Measurements from ENCODE around the gene SLC1A2. TPM values are rescaled to one million over a fixed set of nuclear protein-coding genes. Genes with fewer than 3 reads are reported as not detected.

SLC1A2 gene
- total RNA-seq, 3 donors from 2014 or later, result 0.32 to 23.7 (median 10.5) TPM

DNA sequence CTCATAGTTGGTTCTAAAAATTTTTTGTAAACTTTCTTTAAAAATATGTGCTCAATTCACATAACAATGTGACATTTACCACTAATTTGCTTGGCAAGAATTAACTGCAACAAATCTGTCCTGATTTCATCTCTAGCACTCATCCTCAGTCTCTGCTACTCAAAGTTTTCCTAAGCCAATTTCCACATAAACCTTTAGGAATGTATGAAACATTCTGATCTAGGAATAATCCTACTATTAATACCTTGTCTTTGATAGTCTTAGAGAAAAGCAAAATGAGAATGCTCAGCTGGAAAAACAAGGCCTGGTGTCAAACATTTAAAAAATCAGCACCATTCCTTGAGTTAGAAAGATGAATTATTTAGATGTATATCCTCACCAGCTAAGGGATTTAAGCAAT, 166.1 kb downstream of the SLC1A2 start:
- TF ChIP-seq POLR2AphosphoS5 (IDR thresholded peaks at IDR 0.05) (no peak), POLR2A (IDR thresholded peaks at IDR 0.05) (no peak)
- TF ChIP-seq, protein P1, sequence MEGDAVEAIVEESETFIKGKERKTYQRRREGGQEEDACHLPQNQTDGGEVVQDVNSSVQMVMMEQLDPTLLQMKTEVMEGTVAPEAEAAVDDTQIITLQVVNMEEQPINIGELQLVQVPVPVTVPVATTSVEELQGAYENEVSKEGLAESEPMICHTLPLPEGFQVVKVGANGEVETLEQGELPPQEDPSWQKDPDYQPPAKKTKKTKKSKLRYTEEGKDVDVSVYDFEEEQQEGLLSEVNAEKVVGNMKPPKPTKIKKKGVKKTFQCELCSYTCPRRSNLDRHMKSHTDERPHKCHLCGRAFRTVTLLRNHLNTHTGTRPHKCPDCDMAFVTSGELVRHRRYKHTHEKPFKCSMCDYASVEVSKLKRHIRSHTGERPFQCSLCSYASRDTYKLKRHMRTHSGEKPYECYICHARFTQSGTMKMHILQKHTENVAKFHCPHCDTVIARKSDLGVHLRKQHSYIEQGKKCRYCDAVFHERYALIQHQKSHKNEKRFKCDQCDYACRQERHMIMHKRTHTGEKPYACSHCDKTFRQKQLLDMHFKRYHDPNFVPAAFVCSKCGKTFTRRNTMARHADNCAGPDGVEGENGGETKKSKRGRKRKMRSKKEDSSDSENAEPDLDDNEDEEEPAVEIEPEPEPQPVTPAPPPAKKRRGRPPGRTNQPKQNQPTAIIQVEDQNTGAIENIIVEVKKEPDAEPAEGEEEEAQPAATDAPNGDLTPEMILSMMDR (IDR thresholded peaks at IDR 0.05), result no peak
- Histone ChIP-seq H3K4me1 (no peaks in the 10 kb centered on the region), H3K27me3 (no peaks in the 10 kb centered on the region), H3K4me3 (no peak overlapping the region), H3K9me3 (no peaks in the 10 kb centered on the region), H3K36me3 (no peaks in the 10 kb centered on the region), H3K27ac (no peak overlapping the region)
- DNase-seq (ENCODE audit: low spot score in 2 of 2), result no peak
- intact Hi-C loops (cut with DNase I; ENCODE audit: low total_unique reads), result no loop called here

DNA sequence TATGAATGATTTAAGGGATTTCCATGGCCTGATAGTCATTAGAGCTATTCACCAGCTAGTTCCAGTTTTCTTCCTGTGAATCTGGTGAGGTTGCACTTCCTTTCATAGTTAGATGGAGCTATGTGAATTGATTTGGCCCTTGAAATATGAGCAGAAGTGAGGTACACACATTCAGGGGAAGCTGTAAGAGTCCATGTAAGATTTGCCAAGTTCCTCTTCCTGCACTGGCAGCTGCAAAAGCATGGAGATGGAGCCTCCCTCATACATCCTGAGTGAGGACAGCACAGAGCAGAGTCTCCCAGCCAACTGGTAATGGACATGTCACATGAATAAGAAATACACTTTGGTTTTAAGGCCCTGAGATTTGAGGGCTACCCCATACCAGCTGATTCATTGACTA, 168.7 kb downstream of the SLC1A2 start:
- Histone ChIP-seq H3K27me3 (no peaks in the 10 kb centered on the region), H3K4me3 (no peak overlapping the region), H3K27ac (no peak overlapping the region), H3K36me3 (no peaks in the 10 kb centered on the region), H3K4me1 (no peaks in the 10 kb centered on the region), H3K9me3 (no peaks in the 10 kb centered on the region)
- intact Hi-C loops (cut with DNase I; ENCODE audit: low total_unique reads), result no loop called here
- no peak for TF ChIP-seq POLR2A (IDR thresholded peaks at IDR 0.05)
- TF ChIP-seq POLR2AphosphoS5 (IDR thresholded peaks at IDR 0.05), result no peak
- TF ChIP-seq, protein P1 (IDR thresholded peaks at IDR 0.05), result no peak
- DNase-seq (ENCODE audit: low spot score in 2 of 2), result no peak

DNA sequence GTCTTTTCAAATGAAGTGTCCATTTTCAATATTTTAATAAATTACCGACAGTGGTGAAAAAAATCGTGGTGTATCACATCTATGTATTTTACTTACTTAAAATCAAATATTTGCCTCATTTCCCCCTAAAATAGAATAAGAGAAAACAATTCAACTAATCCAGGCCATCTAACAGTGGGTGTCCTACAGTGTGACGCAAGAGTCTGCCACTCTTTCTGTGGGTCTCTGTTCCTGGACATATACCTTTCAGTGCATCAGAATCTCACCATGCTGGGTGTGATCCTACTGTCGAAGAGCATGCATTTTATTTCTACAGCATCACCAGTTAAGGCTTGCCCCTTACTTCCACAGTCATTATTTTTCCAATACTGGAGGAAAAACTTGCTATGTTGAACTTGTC, 169.2 kb downstream of the SLC1A2 start:
- Histone ChIP-seq H3K27me3 (no peaks in the 10 kb centered on the region), H3K9me3 (no peaks in the 10 kb centered on the region), H3K36me3 (no peaks in the 10 kb centered on the region), H3K4me3 (no peak overlapping the region), H3K4me1 (no peaks in the 10 kb centered on the region), H3K27ac (no peak overlapping the region)
- intact Hi-C loops (cut with DNase I; ENCODE audit: low total_unique reads), result no loop called here
- no peak for DNase-seq (ENCODE audit: low spot score in 2 of 2)
- TF ChIP-seq POLR2A (IDR thresholded peaks at IDR 0.05), result no peak
- no peak for TF ChIP-seq POLR2AphosphoS5 (IDR thresholded peaks at IDR 0.05)

DNA sequence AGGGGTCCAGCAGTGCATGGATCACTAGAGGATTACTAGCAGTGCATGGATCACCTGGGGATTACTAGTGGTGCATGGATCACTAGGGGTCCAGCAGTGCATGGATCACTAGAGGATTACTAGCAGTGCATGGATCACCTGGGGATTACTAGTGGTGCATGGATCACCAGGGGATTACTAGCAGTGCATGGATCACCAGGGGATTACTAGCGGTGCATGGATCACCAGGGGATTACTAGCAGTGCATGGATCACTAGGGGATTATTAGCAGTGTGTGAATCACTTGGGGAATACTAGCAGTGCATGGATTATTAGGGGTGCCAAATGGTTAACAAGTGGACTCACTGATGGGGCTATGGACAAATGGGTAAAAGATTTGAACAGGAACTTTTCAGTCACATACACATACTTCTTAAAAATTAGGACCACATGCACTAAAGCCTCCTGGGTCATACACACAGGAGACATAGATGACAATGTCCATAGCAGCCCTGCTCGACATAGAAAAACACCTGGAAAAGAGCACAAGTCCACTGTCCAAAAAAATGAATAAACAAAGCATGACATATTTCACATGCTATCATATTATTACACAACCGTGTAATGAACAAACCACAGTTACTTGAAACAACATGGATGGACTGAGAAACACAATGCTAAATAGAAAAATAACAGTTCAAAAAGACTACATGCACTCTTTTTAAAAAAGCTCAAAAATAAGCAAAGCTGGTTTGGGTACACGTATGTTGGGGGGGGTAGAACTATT, 170.6 kb downstream of the SLC1A2 start:
- Histone ChIP-seq H3K9me3 (no peaks in the 10 kb centered on the region), H3K4me3 (no peak overlapping the region), H3K27me3 (no peaks in the 10 kb centered on the region), H3K36me3 (no peaks in the 10 kb centered on the region), H3K4me1 (no peaks in the 10 kb centered on the region), H3K27ac (no peak overlapping the region)
- DNase-seq (ENCODE audit: low spot score in 2 of 2), result no peak
- intact Hi-C loops (cut with DNase I; ENCODE audit: low total_unique reads), result no loop called here
- no peak for TF ChIP-seq POLR2AphosphoS5 (IDR thresholded peaks at IDR 0.05)
- TF ChIP-seq POLR2A (IDR thresholded peaks at IDR 0.05), result no peak
- TF ChIP-seq, protein P1 (IDR thresholded peaks at IDR 0.05), result no peak

DNA sequence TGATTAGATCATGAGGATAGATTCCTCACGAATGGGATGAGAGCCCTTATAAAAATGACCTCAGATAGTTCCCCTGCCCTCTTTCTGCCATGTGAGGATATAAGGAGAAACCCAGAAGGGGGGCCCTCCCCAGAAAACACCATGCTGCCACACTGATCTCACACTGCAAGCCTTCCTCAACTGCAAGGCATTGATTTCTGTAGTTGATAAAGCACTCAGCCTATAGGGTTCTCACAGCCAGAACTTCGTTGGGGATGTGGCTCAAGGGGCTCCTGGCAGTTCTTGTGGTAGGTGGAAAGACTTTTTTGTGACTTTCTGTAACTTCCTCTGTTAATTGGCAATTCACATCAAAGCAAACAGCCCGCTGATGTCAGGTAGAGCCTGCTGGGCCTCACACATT, 171.5 kb downstream of the SLC1A2 start:
- Histone ChIP-seq H3K27ac (peak overlapping the region in 1 of 2 donors; percentile 75), H3K36me3 (no peaks in the 10 kb centered on the region)
- no peak for TF ChIP-seq POLR2AphosphoS5 (IDR thresholded peaks at IDR 0.05)
- TF ChIP-seq, protein P1 (IDR thresholded peaks at IDR 0.05), result no peak

More for the DNA sequence above, 171.5 kb downstream of the SLC1A2 start:
- no peak overlapping the region for H3K4me3 ChIP-seq
- DNase-seq (ENCODE audit: low spot score in 2 of 2), result no peak
- no peaks in the 10 kb centered on the region for H3K27me3 ChIP-seq
- no peaks in the 10 kb centered on the region for H3K4me1 ChIP-seq
- no peaks in the 10 kb centered on the region for H3K9me3 ChIP-seq
- intact Hi-C loops (cut with DNase I; ENCODE audit: low total_unique reads), result no loop called here

All from breast epithelium (tissue), 4 donors.